Activated T-cell treated with anti-CD3 and anti-CD28 coated beads for 4 hours (primary cell): ENCODE results near the gene CPTP.

Experiments used
- DNase-seq: peaks from one replicate; pipeline ENCODE4 v3.0.0-alpha.2; 2020

Gene CPTP

GRCh38 chr1:1320666-1321448, 3.7 kb upstream of the CPTP start:
- no peak for DNase-seq

- DNase-seq, result no peak
Observed at GRCh38 chr1:1321477-1321876, 3.1 kb upstream of the CPTP start.

- DNase-seq, result no peak
Observed at GRCh38 chr1:1322418-1322817, 2.2 kb upstream of the CPTP start.

GRCh38 chr1:1322952-1323351, 1.6 kb upstream of the CPTP start:
- DNase-seq, result no peak

GRCh38 chr1:1324084-1324523, 498 bp upstream of the CPTP start:
- DNase-seq, result no peak

GRCh38 chr1:1325288-1326074, 879 bp downstream of the CPTP start:
- no peak for DNase-seq

GRCh38 chr1:1326075-1326605, 1.5 kb downstream of the CPTP start:
- DNase-seq, result no peak

GRCh38 chr1:1327291-1327690, 2.7 kb downstream of the CPTP start:
- no peak for DNase-seq

- DNase-seq, result no peak
Observed at GRCh38 chr1:1328254-1328653, 3.7 kb downstream of the CPTP start.

GRCh38 chr1:1329304-1330210, 5.0 kb downstream of the CPTP start:
- no peak for DNase-seq

GRCh38 chr1:1330366-1331067, 5.9 kb downstream of the CPTP start:
- no peak for DNase-seq

GRCh38 chr1:1331068-1331965, 6.7 kb downstream of the CPTP start, which contains the start of gene TAS1R3:
Gene TAS1R3 (plus strand): TSS chr1:1331280. CDS start chr1:1331346, 66 bp downstream.
- DNase-seq, result no peak

GRCh38 chr1:1332031-1332755, 7.6 kb downstream of the CPTP start:
- DNase-seq, result no peak

GRCh38 chr1:1332774-1333480, 8.3 kb downstream of the CPTP start:
- no peak for DNase-seq

GRCh38 chr1:1333551-1334241, 9.1 kb downstream of the CPTP start:
- DNase-seq, result no peak

- no peak for DNase-seq
Observed at GRCh38 chr1:1334835-1335234, 10.2 kb downstream of the CPTP start.

- DNase-seq, result no peak
Observed at GRCh38 chr1:1335283-1335682, 10.7 kb downstream of the CPTP start.

- no peak for DNase-seq
Observed at GRCh38 chr1:1335792-1336248, 11.2 kb downstream of the CPTP start.

GRCh38 chr1:1336446-1336845, 11.8 kb downstream of the CPTP start:
- DNase-seq, result no peak
